Islet precursor cell (in vitro differentiated cells): ENCODE data around the gene SLC28A2.
A peak's percentile ranks its signal among the peaks of the same experiment; 100 is the strongest.
"Not testable (repeated sequence)": the region's sequence is repeated elsewhere in the genome, so short reads cannot be mapped to it uniquely, and the experiment has no call there.

Source experiments
- DNase-seq: peaks from one replicate; pipeline ENCODE4 v3.0.0-alpha.2; 2018

SLC28A2 gene

GRCh38 chr15:45251888-45252287 is at the start of gene SLC28A2:
TSS of gene SLC28A2 (plus strand) at chr15:45252234. CDS start at chr15:45253216, 982 bp downstream.
- no peak for DNase-seq

DNA sequence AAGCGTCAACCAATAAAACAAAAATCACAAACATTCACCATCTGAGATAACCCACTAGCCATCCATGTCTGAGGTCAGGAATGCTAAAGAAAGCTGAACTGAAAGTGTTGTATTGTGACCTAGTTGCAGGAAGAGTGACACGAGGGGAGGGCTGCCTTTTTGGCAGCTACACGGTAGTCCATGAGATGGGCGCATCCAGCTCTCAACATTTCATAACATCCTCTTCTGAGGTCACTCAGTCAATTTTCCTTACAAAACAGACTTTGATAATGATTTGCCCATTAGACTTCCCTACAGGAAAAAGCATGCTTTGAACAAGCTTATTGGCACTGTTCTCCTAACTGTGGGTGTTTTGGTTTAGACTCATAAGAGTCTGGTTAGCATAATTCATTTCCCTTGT is 48.9 kb upstream of the SLC28A2 start:
- DNase-seq, result no peak

GRCh38 chr15:45205192-45205591 is 46.8 kb upstream of the SLC28A2 start:
- peak; percentile 86 for DNase-seq

DNA sequence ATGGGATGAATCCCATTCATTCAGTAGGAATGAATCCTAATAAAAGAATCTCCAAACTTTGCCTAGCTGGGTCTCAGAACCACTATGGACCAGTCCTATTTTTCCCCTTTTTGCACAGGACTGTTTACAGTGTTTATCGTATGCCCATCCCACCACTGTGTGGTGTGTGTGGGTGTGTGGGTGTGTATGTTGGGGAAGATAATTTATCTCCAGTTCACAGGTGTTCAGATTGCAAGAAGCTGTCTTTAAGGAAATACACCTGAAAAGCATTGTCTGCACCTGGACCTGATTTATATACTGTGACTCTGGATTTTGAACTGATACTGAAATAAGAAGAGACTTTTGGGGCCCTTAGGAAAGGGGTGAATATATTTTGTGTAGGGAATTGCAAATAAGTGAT is 39.5 kb upstream of the SLC28A2 start:
- DNase-seq, result no peak

GRCh38 chr15:45221053-45221599 is 30.9 kb upstream of the SLC28A2 start:
- DNase-seq, result no peak

GRCh38 chr15:45221967-45222366 is 30.1 kb upstream of the SLC28A2 start:
- DNase-seq, result no peak

DNA sequence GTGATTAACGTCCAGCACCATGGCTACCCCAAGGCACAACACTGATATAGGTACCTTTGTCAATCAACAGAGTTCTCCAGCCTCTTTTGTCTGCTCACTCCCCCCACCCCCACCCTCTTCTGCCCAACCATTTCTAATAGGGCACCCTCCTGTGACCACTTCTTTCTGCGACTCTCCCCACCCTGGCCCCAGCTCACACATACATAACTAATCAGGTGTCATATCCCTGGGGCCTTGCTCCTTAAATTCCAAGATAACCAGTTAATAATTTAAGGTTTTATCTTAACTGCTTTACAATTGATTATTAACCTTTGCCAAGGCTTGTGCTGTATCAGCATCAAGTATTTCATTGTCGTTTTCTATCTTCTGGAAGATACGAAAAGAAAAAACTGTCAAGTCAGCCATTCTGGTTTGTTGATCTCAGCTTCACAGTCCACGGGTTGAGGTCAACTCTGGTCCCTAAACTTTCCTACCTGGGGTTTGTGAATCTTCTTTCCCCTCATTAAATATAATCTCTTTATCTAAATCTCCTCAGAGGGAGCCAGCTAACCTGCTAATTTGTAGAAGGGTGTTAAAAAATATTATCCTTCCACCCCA is 27.3 kb upstream of the SLC28A2 start:
- DNase-seq, result no peak

GRCh38 chr15:45225506-45226273 is 26.3 kb upstream of the SLC28A2 start:
- DNase-seq, result no peak

DNA sequence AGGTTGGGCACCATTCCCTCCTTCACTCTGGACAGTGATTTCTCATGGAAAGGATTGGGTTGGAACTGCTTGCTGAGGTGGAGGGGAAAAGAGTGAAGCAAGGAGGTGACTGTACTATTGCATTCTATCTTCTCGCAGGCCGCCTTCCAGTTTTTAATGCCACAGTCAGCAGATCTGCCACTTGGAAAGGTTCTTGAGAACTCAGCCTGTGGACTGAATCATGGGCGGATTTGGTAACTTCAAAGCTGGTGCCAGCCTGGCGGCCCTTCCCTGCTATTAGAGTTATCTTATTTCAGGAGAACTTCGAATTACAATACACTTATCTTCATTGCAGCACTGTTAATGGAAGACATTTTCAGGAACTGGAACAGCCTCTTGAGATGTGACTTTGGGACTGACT is 23.1 kb upstream of the SLC28A2 start:
- no peak for DNase-seq

DNA sequence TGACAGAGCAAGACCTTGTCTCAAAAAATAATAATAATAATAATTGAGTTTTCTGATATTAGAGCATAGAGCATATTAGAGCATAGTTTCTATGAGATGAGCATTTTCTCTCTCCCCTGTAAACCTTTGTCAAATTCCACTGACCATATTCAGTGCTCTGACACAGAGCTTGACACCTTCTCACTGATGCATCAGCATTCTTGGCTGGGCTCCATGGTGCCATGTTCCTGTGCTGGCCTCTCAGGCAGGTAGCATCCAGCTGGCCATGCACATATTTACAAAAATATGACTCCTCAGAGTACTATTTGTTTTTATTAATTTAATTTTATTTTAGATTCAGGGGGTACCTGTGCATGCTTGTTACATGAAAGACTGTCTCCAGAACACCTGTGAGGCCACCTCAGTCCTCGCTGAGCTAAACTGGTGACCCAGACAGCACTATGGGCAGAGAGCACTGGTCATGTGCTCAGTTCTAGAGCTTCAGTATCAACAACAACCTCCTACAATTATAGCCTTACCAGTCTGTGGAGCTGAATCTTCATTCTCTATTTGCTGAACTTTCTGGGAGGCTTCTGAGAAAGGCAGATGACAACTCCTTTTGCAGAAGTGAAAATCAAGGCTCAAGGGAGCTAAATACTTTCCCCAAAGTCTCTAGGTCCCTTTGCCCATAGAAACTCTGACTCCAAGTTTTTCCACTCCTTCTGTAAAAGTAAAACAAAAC is 21.6 kb upstream of the SLC28A2 start:
- no peak for DNase-seq

DNA sequence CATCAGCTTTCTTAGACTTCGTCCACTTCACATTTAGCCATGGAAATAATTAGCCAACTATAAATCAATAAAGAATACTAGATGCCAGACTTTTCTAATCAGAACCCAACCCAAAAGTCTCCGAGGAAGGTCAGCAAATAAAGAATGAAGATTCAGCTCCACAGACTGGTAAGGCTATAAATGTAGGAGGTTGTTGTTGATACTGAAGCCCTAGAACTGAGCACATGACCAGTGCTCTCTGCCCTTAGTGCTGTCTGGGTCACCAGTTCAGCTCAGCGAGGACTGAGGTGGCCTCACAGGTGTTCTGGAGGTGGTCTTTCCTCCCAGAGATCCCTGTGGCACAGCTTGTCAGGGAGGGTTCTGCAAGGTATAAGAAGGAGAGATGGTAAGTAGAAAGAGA is 20.9 kb upstream of the SLC28A2 start:
- DNase-seq, result no peak

GRCh38 chr15:45231864-45232562 is 20.0 kb upstream of the SLC28A2 start:
- DNase-seq, result no peak

- DNase-seq, result no peak
These were observed 17.3 kb upstream of the SLC28A2 start for GRCh38 chr15:45234562-45235235.

GRCh38 chr15:45236806-45237205 is 15.2 kb upstream of the SLC28A2 start:
- not testable (repeated sequence) for DNase-seq

DNA sequence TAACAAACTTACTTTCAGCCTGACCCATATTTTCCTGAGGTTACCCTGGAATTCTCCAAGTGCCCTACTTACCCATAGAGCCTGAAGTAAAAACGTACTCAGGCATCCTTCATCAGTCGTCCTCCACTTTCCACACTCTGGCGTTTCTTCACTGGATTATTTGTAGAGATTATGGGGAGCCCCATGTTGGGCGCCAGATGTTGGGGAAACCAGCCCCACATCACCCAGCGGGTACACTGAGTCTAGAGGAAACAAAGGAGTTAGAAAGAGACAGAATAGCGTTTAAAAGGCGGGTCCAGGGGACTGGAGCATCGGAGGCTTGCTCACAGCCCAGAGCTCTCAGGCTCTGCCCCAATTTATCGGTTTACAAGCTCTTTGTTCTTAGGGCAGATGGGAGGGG is 9.7 kb upstream of the SLC28A2 start:
- DNase-seq, result no peak

DNA sequence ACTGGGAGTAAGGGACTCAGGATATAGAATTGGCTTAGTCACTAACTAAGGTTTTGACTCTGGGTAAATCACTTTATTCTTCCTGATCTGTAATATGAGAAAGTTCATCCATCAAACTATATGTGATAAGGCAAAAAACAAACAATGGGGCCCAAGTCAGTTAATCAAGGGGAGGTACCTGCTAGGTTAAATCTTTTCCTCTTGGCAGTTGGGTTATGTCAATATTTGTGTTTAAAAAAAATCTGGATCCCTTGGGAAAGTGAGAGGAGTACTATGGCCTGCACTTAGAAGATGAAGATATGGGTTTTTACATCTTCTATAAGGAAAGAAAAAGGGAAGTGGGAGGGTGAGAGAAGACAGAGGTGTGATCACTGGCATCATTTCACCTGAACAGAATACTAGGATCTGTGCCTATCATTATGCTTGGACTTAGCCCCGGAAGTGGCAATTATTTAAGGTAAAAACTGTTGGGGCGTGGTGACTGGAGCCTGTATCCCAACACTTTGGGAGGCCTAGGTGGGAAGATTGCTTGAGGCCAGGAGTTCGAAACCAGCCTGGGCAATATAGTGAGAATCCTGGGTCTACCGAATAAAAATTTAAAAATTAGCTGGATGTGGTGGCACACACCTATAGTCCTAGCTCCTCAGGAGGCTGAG is 2.8 kb upstream of the SLC28A2 start:
- no peak for DNase-seq

DNA sequence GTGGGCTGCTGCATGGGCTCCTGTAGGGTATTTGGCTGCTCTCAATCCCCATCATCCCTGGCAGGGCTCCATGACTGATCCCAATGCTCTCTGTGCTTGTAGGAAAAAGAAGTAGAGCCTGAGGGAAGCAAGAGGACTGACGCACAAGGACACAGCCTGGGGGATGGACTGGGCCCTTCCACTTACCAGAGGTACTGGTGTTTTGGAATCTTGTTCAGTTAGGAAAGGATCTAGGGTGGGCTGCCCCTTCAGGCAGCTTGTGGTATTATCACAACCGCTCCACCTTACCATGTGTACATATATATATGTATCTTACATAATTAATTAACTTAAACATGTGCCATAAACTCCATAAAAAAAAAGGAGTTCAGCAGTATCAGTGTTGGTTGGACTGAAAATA is 1.3 kb downstream of the SLC28A2 start:
- DNase-seq, result no peak

GRCh38 chr15:45254405-45254804 is 2.4 kb downstream of the SLC28A2 start:
- DNase-seq, result no peak

DNA sequence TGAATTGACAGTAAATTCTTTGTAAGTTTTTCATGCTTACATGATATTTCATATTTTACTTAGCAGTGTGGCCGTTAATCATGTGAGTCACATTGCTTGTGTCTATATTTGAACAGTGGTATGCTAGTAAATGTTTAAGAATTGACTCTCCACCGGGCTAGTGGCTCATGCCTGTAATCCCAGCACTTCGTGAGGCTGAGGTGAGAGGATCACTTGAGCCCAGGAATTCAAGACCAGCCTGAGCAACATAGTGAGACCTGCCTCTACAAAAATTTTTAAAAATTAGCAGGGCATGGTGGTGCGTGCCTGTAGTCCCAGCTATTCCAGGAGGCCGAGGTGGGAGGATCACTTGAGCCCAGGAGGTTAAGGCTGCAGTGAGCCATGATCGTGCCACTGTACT is 2.8 kb downstream of the SLC28A2 start:
- DNase-seq, result not testable (repeated sequence)

GRCh38 chr15:45259796-45260195 is 7.8 kb downstream of the SLC28A2 start:
- no peak for DNase-seq

DNA sequence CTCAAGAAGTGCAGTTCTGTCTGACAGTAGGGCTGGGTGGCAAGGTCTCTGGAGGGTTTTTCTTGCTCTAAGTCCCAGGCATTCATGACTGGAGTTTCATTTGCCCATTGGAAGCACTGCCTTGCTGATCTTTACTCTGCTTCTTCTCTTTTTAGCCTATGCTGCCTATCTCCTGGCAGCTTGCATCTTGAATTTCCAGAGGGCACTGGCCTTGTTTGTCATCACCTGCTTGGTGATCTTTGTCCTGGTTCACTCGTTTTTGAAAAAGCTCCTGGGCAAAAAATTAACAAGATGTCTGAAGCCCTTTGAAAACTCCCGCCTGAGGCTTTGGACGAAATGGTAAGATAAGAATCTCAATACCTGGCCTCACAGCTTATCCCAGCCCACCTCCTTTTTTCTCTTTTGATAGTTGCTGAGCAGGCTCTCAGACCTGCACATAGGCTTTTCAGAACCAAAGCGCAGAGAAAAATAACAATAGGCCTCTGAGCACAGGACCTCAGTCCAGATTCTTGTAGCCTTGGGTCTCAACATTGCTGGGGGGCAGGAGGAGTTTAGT is 10.9 kb downstream of the SLC28A2 start:
- DNase-seq, result peak; percentile 60

- DNase-seq, result no peak
These were observed 11.8 kb downstream of the SLC28A2 start for GRCh38 chr15:45263854-45264253.
